Endothelial cell of umbilical vein (primary cell): ENCODE measurements around the gene SQSTM1. TPM values are rescaled to one million over a fixed set of nuclear protein-coding genes. Genes with fewer than 3 reads are reported as not detected.

Experiments
- BruUV-seq: library from RNA; stranded (reverse); fragments of 400-500 nt; replicated peaks from 2 replicates; lab custom pipeline; 2021; lab: Mats Ljungman, UMichigan
- CTCF ChIA-PET: fragments of 300-600, 350-600 bp; sonication (Branson Sonifier 250); formaldehyde crosslinking; loops from one replicate; lab custom pipeline; 2021; ENCODE audit warnings: antibody characterized with exemption, inconsistent platforms; lab: Charles Lee
- POLR2A ChIA-PET: fragments of 300-600, 350-600 bp; sonication (Branson Sonifier 250); formaldehyde crosslinking; loops from one replicate; lab custom pipeline; 2021; ENCODE audit warnings: antibody characterized with exemption, inconsistent platforms; lab: Charles Lee
- DNase-seq: peaks from one replicate; pipeline ENCODE4 v3.0.0-alpha.2; 2011; ENCODE audit warnings: low read depth, low spot score
- FAIRE-seq: peaks from 2 replicates; lab custom pipeline; 2011; peaks lifted over from hg19 to GRCh38; lab: Jason Lieb, UNC
- H2AFZ ChIP-seq: 2 replicates; pipeline ENCODE4 v1.6.0; 2012; ENCODE audit warnings: low read depth, low read length, control low read depth, inconsistent platforms
- H3K27ac ChIP-seq: 2 replicates; pipeline ENCODE4 v1.5.1; 2011; ENCODE audit warnings: low read depth, mild to moderate bottlenecking, control low read depth, low read length, moderate library complexity; ENCODE audit not compliant: insufficient read depth
- H3K27me3 ChIP-seq, 2 experiments: 2 replicates each; pipeline versions ENCODE4 v1.6.0 to v1.6.1; 2011; ENCODE audit warnings: low read length in 2 of 2, mixed read lengths in 1 of 2; ENCODE audit not compliant: control insufficient read depth in 2 of 2, insufficient read depth in 2 of 2
- H3K36me3 ChIP-seq, 2 experiments: 2 replicates in 1 of 2; 3 replicates in 1 of 2; pipeline ENCODE4 v1.5.1; 2011; ENCODE audit warnings: low read length in 2 of 2, mild to moderate bottlenecking in 1 of 2, moderate library complexity in 1 of 2; ENCODE audit not compliant: control insufficient read depth in 2 of 2, insufficient read depth in 2 of 2; ENCODE audit errors: extremely low read depth in 1 of 2
- H3K4me1 ChIP-seq: 3 replicates; pipeline ENCODE4 v1.5.1; 2011; ENCODE audit warnings: mild to moderate bottlenecking, low read length; ENCODE audit not compliant: control insufficient read depth, insufficient read depth; ENCODE audit errors: extremely low read depth
- H3K4me2 ChIP-seq: 2 replicates; pipeline ENCODE4 v1.6.1; 2011; ENCODE audit warnings: low read length, control low read depth, mixed read lengths; ENCODE audit not compliant: insufficient read depth
- H3K4me3 ChIP-seq, 3 experiments: fragments of 200-600 bp in 1 of 3; sonication (generic), shearing (Covaris generic) in 1 of 3; replicated peaks in 1 of 3; 2 replicates each; pipeline ENCODE4 v1.5.1; 2011 to 2016; ENCODE audit warnings: control low read depth in 3 of 3, low read length in 3 of 3, mild to moderate bottlenecking in 2 of 3, inconsistent platforms in 1 of 3, low read depth in 1 of 3, moderate library complexity in 1 of 3; ENCODE audit not compliant: insufficient read depth in 1 of 3
- H3K79me2 ChIP-seq: 2 replicates; pipeline ENCODE4 v1.6.0; 2012; ENCODE audit warnings: low read length, inconsistent platforms; ENCODE audit not compliant: control insufficient read depth, insufficient read depth
- H3K9ac ChIP-seq: replicated peaks from 2 replicates; pipeline ENCODE3; 2011; ENCODE audit warnings: low read length, control low read depth; ENCODE audit not compliant: insufficient read depth; ENCODE audit errors: extremely low read depth
- H3K9me1 ChIP-seq: replicated peaks from 3 replicates; pipeline ENCODE4 v1.6.0; 2011; ENCODE audit warnings: mild to moderate bottlenecking, low read length; ENCODE audit not compliant: control insufficient read depth, insufficient read depth; ENCODE audit errors: extremely low read depth
- H3K9me3 ChIP-seq: replicated peaks from 2 replicates; pipeline ENCODE4 v1.5.1; 2012; ENCODE audit warnings: low read length, inconsistent platforms; ENCODE audit not compliant: control insufficient read depth, insufficient read depth
- H4K20me1 ChIP-seq: replicated peaks from 2 replicates; pipeline ENCODE3; 2011; ENCODE audit warnings: mild to moderate bottlenecking, low read length; ENCODE audit not compliant: control insufficient read depth, insufficient read depth; ENCODE audit errors: extremely low read depth
- EZH2 ChIP-seq: IDR thresholded peaks from 2 replicates; pipeline ENCODE4 v1.6.1; 2012; ENCODE audit warnings: borderline replicate concordance, low read depth, mild to moderate bottlenecking, moderate library complexity, low read length, inconsistent platforms; ENCODE audit not compliant: severe bottlenecking
- FOS ChIP-seq: IDR thresholded peaks from 2 replicates; pipeline ENCODE4 v1.6.1; 2011; ENCODE audit warnings: mild to moderate bottlenecking, low read length, moderate library complexity, borderline replicate concordance; ENCODE audit not compliant: insufficient read depth
- GATA2 ChIP-seq: IDR thresholded peaks from 2 replicates; pipeline ENCODE4 v1.7.0; 2011; ENCODE audit warnings: low read depth, mild to moderate bottlenecking, moderate library complexity, mixed read lengths, low read length; ENCODE audit not compliant: insufficient read length, insufficient read depth
- MYC ChIP-seq: IDR thresholded peaks from one replicate; pipeline ENCODE4 v1.6.1; 2011; ENCODE audit warnings: mild to moderate bottlenecking, low read depth, low read length
- POLR2A ChIP-seq: IDR thresholded peaks from 2 replicates; pipeline ENCODE4 v1.6.1; 2012; ENCODE audit warnings: low read depth, mild to moderate bottlenecking, control low read depth, low read length
- POLR2AphosphoS5 ChIP-seq: IDR thresholded peaks from 2 replicates; pipeline ENCODE4 v1.6.1; 2012; ENCODE audit warnings: low read depth, mild to moderate bottlenecking, control low read depth, low read length, moderate library complexity; ENCODE audit not compliant: insufficient read depth
- dilution Hi-C: fragments of 300-500 bp; cut with MboI; formaldehyde crosslinking; loops from one replicate; pipeline ENCODE4 v1.15.0; 2019; ENCODE audit warnings: low sequenced_read_pairs; ENCODE audit not compliant: extremely low pct_ligation_motif_present
- intact Hi-C: fragments of 100-400 bp; cut with micrococcal nuclease; formaldehyde crosslinking; loops from one replicate; pipeline ENCODE4 v1.10.0; 2022
- polyA plus RNA-seq, 4 experiments: library from polyadenylated mRNA; depleted of rRNA in 3 of 4; stranded (reverse) in 3 of 4; unstranded in 1 of 4; fragments of >200 nt; gene quantifications; 2 replicates each; pipeline versions ENCODE4 v1.2.1 to v1.2.3, GENCODE V29; 2011 to 2012; ENCODE audit warnings: missing spikeins in 1 of 4
- total RNA-seq: library from RNA; stranded (reverse); gene quantifications from 2 replicates; pipeline ENCODE4 v1.2.3, GENCODE V29; 2021
- TF ChIP-seq, protein P1 (sequence below), 2 donors: IDR thresholded peaks; 1 replicate in 1 of 2; 2 replicates in 1 of 2; pipeline ENCODE4 v1.5.1; 2011; ENCODE audit warnings: low read length in 2 of 2, mild to moderate bottlenecking in 2 of 2, moderate library complexity in 2 of 2, control low read depth in 1 of 2, inconsistent platforms in 1 of 2, low read depth in 1 of 2; ENCODE audit not compliant: insufficient read depth in 1 of 2; ENCODE audit errors: extremely low read depth in 1 of 2

Gene SQSTM1
- total and polyA plus RNA-seq, 2 donors (not counting 3 experiments of a cell fraction or from before 2014, with no cell fraction given), result 302 to 346 TPM

DNA sequence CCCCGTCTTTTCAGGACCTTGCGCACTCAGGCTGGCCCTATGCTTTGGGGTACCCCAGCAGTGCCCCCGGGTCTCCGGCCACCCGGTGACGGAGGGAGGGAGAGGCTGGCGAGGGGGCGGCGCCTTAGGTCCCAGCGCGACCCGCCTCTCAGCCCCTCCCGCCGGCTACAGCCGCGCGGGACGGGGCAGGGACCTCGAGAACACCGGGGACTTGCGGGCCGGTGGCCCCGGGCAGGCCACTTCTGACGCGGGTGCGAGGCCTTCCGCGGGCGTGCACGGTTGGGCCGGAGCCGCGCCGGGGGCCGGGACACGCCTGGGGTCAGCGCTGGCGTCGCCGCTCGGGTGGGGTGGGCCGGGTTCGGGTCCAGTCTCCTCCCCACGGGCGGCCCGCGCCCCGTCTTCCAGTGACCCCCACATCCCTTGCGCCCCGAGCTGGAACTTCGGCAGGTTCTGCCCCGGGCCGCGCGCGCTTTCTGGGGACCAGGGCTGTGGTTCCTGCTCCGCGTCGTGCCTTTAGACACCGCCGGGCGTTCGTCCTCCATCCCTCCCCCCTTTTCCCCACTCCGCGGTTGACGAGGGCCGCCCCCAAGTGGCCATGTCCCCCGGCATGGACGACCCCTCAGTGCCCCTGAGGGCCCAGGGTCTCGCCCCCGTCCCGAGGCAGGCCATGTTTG lies 3.8 kb upstream of the SQSTM1 start:
- peak overlapping the region in 2 of 3 experiments; percentile 18 to 42 for H3K4me3 ChIP-seq
- TF ChIP-seq FOS, result no peak
- TF ChIP-seq, protein P1, sequence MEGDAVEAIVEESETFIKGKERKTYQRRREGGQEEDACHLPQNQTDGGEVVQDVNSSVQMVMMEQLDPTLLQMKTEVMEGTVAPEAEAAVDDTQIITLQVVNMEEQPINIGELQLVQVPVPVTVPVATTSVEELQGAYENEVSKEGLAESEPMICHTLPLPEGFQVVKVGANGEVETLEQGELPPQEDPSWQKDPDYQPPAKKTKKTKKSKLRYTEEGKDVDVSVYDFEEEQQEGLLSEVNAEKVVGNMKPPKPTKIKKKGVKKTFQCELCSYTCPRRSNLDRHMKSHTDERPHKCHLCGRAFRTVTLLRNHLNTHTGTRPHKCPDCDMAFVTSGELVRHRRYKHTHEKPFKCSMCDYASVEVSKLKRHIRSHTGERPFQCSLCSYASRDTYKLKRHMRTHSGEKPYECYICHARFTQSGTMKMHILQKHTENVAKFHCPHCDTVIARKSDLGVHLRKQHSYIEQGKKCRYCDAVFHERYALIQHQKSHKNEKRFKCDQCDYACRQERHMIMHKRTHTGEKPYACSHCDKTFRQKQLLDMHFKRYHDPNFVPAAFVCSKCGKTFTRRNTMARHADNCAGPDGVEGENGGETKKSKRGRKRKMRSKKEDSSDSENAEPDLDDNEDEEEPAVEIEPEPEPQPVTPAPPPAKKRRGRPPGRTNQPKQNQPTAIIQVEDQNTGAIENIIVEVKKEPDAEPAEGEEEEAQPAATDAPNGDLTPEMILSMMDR (IDR thresholded peaks at IDR 0.05; ENCODE audit: extremely low read depth in 1 of 2, insufficient read depth in 1 of 2, low read depth in 1 of 2, low read length in 2 of 2), result peak in 1 of 2 donors; percentile 10
- FAIRE-seq (peak; percentile 40), DNase-seq (no peak)
- intact Hi-C loops, result loop anchor here (5.0 kb wide), 1 partner anchor 195 kb away; the partner anchor contains the start of gene HNRNPH1
- POLR2A ChIA-PET, result no interaction called here
- H3K9me3 ChIP-seq, result no peaks in the 10 kb centered on the region
- H3K4me2 ChIP-seq, result peak overlapping the region; percentile 8
- H2AFZ ChIP-seq, result peak overlapping the region; percentile 49
- peaks cover 0 to 4% of the 10 kb centered on the region in 2 experiments for H3K36me3 ChIP-seq
- no TSS peak for BruUV-seq
- peak overlapping the region; percentile 35 for H3K9ac ChIP-seq
- H3K27me3 ChIP-seq, result no peaks in the 10 kb centered on the region
- peaks cover 1% of the 10 kb centered on the region for H4K20me1 ChIP-seq
- peak overlapping the region; percentile 20 for H3K27ac ChIP-seq
- CTCF ChIA-PET, result interaction anchor here (1.8 kb wide), 1 partner anchor 15 kb away, joined by 5 read pairs; no protein-coding TSS in a partner anchor
- H3K4me1 ChIP-seq, result peaks cover 24% of the 10 kb centered on the region
- dilution Hi-C loops, result no loop called here
- H3K79me2 ChIP-seq, result peaks cover 14% of the 10 kb centered on the region
- H3K9me1 ChIP-seq, result no peaks in the 10 kb centered on the region

DNA sequence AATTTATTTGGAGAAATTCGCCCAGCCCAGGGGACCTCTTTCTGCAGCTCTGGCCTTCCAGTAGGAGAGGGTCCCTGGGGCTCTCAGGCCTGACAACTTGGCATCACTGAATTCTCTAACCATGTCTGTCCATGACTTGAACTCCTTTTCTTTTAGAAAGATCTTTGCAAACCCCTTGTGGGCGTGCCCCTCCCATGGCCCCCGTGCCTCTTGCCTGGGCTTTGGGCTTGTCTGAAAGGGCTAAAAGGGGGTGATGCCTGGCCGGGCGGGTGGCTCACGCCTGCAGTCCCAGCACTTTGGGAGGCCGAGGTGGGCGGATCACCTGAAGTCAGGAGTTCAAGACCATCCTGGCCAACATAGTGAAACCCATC lies 3.2 kb upstream of the SQSTM1 start:
- peak overlapping the region; percentile 49 for H2AFZ ChIP-seq
- no peak for DNase-seq
- no peaks in the 10 kb centered on the region for H3K9me3 ChIP-seq
- H3K79me2 ChIP-seq, result peaks cover 19% of the 10 kb centered on the region
- dilution Hi-C loops, result no loop called here
- peaks cover 0 to 2% of the 10 kb centered on the region in 2 experiments for H3K36me3 ChIP-seq
- H3K4me3 ChIP-seq, result peak overlapping the region in 1 of 3 experiments; percentile 42
- no peak overlapping the region for H3K9ac ChIP-seq
- H3K4me2 ChIP-seq, result peak overlapping the region; percentile 8
- no peak overlapping the region for H3K27ac ChIP-seq
- TF ChIP-seq EZH2 (no peak), GATA2 (no peak), POLR2A (no peak), POLR2AphosphoS5 (no peak), MYC (no peak)
- TF ChIP-seq, protein P1 (IDR thresholded peaks at IDR 0.05; ENCODE audit: extremely low read depth in 1 of 2, insufficient read depth in 1 of 2, low read depth in 1 of 2, low read length in 2 of 2), result no peak
- no peak for FAIRE-seq
- peaks cover 29% of the 10 kb centered on the region for H3K4me1 ChIP-seq
- no peaks in the 10 kb centered on the region for H3K9me1 ChIP-seq
- CTCF ChIA-PET, result interaction anchor here (1.8 kb wide), 1 partner anchor 15 kb away, joined by 5 read pairs; no protein-coding TSS in a partner anchor
- H4K20me1 ChIP-seq, result peaks cover 5% of the 10 kb centered on the region
- no peaks in the 10 kb centered on the region for H3K27me3 ChIP-seq
- BruUV-seq, result no TSS peak
- POLR2A ChIA-PET, result no interaction called here
- intact Hi-C loops, result loop anchor here (5.0 kb wide), 1 partner anchor 195 kb away; the partner anchor contains the start of gene HNRNPH1
